ENCODE measurements around the gene AZU1.

Gene AZU1

DNA sequence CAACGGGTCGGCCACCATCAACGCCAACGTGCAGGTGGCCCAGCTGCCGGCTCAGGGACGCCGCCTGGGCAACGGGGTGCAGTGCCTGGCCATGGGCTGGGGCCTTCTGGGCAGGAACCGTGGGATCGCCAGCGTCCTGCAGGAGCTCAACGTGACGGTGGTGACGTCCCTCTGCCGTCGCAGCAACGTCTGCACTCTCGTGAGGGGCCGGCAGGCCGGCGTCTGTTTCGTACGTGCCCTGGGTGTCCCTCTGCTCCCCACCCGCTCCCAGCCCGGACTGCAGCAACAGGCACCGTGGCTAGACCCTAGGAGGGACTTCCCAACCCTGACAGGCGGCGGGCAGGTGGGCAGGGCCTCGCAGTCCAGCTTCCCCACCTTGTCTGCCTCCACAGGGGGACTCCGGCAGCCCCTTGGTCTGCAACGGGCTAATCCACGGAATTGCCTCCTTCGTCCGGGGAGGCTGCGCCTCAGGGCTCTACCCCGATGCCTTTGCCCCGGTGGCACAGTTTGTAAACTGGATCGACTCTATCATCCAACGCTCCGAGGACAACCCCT is 28.0 kb downstream of the AZU1 start:
- no peak for DNase-seq

DNA sequence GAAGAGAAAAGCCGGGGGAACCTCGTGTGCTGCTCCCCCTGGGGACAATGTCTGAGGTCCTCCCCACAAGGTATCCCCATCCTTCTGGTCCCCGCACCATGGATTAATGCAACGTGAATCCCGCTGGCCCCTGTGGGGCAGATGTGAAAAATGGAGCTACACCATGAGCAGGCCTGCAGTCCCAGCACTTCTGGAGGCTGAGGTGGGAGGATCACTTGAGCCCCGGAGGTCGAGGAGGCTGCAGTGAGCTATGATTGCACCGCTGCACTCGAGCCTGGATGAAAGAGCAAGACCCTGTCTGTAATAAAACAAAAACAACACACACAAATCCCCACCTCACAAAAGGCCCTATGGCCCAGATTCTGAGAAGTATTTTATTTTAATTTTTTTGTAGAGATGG is 30.6 kb downstream of the AZU1 start:
- DNase-seq, result no peak

DNA sequence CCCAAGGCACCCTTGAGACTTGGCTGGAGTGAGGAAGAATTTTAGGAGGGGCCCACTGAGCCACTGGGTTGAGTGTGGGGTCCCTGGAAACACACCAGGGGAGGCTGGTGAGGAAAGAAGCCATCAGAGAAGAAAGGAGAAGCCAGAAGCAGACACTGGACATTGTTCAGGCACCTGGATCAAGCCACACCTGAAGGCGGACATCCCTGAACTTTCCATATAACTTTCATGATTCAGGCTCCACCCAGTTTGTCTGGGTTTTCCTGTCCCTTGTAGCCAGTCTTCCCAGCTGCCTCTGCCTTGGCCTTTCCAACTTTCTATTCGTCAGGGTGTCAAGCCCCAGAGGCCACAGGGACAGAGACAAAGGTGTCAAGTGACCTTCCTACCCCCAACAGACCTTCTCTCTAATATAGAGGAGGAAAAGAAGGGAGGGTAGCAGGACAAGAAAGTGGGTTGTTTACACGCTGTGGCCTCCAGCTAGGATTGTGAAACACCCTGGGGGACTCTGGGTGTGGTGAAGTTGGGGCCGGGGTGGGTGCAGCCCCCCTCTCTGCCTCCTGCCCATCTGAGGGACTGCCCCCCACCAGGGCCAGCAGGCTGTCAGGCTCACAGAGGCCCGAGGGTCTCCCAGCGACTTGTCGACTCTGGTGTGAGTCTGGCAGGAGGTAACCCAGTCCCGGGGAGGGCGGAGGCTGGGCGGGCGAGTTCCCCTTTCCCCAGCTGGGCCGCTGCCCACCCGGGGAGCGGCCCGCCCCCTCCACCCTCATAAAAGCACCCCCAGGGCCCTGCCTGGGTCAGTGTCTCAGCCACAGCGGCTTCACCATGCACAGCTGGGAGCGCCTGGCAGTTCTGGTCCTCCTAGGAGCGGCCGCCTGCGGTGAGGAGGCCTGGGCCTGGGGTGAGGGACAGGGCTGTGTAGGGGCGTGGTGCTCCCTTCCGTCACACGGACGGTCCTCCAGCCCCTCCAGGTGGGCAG is 31.5 kb downstream of the AZU1 start, which contains the start of gene CFD:
Gene CFD (plus strand): TSS at position 797 of the 976 bp plus-strand sequence. CDS start 26 bp downstream, at position 823.
- DNase-seq, result no peak

DNA sequence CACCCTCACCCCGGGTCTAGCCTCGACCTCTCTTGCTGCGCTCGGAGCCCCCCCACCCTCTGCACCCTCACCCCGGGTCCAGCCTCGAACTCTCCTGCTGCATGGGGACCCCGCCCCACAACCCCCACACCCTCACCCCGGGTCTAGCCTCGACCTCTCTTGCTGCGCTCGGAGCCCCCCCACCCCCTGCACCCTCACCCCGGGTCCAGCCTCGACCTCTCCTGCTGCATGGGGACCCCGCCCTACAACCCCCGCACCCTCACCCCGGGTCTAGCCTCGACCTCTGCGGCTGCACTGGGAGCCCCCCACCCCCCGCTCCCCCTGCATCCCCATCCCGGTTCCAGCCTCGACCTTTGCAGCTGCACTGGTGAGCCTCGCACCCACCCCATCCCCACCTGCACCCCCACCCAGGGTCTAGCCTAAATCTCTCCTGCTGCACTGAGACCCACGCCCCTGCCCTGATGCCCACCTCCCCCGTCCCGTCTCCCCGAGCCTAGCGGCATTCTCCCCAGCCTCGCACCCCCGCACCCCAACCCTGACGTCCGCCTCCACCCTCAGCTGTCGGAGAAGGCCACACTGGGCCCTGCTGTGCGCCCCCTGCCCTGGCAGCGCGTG is 33.6 kb downstream of the AZU1 start:
- no peak for DNase-seq

DNA sequence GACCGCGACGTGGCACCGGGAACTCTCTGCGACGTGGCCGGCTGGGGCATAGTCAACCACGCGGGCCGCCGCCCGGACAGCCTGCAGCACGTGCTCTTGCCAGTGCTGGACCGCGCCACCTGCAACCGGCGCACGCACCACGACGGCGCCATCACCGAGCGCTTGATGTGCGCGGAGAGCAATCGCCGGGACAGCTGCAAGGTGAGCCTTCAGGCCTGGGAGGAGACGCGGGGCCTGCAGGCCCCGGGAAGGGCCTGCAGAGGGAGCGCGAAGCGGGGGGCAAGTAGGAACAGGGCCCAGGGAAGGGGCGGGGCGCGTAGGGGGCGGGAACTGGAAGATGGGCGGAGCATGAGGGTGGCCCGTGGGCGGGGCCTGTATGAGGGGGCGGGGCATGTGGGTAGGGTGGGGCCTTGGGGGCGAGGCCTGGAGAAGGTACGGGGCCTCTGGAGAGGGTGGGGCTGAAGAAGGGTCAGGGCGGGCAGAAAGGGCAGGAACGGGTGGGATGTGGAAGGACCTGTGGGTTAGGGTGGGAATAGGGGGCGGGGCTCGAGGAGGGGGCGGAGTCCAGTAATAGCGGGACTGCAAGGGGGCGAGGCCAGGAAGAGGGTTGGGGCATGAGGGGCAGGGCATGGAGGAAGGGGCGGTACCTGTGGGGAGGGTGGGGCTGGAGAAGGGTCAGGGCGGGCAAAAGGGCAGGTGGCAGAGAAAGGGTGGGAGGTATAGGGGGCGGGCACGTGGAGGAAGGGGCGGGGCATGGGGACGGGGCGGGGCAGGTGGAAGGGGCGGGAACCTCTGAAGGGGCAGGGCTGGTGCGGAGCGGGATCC is 34.3 kb downstream of the AZU1 start:
- peak; percentile 8 for DNase-seq

DNA sequence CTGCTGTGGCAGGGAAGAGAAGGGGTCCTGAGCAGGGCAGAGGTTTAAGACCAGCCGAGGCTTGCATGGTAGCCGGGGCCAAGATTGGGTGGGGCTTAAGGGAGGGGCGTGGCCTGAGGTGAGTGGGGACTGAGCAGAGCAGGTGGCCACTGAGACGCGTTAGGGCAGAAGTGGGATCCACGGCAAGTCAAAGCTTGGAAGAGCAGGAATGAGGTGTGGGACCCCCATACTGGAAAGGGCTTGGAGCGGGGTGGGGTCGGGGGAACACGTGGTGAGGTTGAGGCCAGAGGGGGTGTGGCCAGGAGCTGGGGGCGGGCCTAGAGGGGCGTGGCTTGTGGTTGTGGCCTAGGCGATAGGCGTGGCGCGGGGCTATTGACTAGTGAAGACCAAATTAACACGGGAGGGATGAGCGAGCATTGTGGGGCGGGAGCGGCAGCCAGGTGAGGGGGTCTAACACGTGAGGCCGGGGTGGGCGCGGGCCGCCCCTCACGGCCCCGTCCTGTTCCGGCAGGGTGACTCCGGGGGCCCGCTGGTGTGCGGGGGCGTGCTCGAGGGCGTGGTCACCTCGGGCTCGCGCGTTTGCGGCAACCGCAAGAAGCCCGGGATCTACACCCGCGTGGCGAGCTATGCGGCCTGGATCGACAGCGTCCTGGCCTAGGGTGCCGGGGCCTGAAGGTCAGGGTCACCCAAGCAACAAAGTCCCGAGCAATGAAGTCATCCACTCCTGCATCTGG is 35.1 kb downstream of the AZU1 start:
- DNase-seq, result no peak

DNA sequence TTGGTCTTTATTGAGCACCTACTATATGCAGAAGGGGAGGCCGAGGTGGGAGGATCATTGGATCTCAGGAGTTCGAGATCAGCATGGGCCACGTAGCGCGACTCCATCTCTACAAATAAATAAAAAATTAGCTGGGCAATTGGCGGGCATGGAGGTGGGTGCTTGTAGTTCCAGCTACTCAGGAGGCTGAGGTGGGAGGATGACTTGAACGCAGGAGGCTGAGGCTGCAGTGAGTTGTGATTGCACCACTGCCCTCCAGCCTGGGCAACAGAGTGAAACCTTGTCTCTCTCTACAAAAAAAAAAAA is 35.6 kb downstream of the AZU1 start:
- DNase-seq, result no peak

DNA sequence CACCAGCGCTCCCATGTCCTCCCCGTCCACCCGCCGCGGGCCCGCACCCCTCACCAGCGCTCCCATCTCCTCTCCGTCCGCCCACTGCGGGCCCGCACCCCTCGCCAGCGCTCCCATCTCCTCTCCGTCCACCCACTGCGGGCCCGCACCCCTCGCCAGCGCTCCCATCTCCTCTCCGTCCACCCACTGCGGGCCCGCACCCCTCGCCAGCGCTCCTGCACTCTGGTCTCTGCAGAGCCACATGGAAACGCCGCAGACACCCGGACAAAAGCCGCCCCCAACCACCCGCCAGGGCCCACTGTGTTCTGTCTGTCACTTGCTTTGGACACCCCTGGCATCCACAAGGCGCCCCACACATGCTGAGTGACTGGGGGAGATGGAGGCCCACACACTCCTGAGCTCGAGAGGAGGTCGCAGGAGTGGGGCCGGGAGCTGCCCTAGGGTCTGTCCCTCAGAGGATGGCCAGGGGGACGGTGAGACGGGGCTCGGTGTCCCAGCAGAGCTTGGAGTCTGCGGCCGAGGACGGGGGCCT is 39.2 kb downstream of the AZU1 start:
- no peak for DNase-seq

DNA sequence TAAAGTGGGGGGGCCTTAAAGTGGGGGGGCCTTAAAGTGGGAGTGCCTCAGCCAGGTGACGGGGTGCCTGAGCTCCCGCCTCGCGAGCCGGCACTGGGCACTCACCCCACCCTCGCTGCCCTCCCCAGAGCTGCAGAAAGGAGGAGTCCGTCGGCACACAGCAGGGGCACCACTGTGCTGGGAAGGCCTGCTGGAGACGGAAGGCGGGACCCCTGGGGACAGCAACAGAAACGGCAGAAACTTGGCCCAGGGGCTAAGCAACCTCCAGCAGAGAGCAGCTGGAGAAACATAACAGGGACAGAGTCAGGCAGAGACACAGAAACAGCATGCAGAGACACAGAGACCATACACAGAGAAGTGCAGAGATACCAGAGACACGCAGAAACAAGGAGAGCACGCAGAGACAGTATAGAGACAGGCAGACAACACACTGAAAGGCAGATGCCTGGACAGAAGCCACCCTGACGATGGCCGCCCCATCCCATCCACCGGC is 39.7 kb downstream of the AZU1 start:
- DNase-seq, result no peak

DNA sequence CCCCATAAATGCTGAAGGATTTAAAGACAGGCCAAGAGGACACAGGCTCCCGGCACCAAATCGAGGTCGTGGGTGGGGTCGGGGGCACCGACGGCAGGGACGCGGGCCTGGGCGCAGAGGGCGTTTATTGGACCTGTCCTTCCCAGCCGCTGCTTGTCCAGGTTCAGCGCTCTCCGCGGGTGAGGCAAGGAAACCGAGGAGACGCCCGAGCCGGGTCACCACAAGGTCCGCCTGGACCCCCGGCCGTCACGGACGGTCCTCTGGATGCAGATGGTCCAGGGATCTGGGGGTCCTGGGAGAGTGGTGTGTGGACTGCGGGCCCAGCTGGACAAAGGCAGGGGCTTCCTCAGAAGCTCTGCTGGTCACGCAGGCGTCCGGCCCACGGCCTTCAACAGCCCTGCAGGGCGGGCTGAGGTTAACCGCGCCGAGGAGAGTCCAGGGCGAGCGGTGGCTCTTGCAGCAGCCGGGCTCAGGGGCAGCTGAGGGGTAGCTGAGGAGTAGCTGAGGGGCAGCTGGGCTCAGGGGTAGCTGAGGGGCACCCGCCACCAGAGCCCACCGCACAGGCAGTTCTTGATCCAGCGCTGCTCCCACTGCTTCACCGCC is 40.3 kb downstream of the AZU1 start:
- no peak for DNase-seq

DNA sequence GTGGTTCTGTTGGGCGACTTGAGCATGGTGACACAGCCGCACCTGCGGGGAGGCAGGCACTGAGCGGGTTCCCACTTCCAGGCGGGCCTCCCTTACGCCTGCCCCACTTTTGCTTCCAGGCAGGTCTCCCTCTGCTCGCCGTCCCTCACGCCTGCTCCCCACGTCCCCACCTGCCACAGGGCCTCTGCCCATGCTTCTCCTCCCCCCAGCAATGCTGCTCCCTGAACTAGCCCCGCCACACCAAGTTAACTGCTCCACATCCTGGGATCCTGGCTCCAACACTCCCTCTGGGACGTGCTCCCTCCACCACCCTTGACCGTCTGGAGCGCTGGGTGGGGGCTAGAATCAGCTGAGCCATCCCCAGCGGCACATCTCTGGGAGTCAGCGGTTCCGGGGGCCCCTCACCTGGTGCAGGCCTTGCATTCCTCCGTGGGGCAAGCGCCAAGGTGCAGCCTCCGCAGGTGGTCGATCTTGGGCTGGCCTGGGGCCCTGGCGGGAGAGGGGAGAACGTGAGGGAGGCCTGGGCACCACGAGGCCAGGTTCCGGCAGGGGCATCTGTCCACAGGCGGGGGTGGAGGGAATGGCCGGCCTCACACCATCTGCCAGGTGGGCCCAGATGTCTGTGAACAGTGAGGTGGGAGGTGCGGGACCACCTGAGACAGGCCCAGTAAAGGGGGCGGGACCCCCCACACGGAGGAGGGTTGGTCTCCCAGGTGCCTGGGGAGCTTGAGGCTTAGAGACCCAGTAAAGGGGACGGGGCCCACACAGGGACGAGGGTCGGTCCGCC is 41.0 kb downstream of the AZU1 start:
- no peak for DNase-seq

DNA sequence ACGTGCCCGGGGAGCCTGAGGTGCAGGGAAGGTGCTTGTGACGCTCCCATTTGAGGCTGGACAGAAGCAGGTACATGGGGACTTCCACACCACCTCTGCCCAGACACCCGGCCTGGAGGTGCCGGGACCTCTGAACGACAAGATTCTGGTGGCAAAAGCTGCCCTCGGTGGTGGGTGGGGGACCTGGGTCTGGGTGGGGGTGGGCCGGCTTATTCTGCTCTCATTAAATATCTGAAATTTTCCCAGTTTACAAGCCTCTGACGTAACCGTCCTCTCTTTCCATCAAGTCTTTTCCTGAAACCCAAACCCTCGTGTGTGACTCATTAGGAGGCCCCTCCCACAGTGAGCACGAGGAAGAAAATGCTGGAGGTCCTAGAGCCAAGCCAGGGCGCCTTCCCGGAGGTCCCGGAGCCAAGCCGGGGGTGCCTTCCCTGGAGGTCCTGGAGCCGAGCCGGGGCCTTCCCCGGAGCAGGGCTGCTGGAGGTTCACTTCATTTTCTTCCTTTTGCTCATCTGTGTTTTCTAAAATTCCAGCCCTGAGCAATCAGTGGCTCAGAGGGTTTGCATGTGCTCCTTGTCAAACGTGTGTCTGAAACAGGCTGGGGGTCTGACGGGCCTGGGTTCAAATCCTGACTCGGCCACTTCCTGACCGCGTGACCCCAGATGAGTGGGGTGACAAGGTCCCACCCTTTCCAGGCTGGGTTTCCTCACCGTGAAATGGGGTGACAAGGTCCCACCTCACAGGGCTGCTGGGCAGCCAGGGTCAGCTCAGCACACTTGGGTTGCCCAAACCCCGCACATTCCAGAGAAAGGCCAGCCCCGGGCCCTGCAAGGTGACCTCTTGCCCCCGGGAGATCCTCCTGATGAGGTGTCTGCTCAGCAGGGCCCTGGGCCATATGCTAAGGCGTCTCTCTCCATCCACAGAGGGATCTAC is 41.9 kb downstream of the AZU1 start:
- DNase-seq, result no peak

DNA sequence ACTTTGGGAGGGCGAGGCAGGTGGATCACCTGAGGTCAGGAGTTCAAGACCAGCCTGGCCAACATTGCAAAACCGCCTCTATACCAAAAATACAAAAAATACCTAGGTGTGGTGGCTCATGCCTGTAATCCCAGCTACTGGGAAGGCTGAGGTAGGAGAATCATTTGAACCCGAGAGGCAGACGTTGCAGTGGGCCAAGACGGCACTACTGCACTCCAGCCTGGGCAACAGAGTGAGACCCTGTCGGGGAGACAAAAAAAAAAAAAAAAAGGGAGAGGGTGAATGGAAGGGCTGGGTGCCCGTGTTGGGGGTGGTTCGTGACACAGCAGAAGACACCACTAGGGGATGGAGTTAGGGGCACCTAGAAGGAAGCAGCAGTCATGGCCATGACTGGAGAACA is 42.7 kb downstream of the AZU1 start:
- no peak for DNase-seq

DNA sequence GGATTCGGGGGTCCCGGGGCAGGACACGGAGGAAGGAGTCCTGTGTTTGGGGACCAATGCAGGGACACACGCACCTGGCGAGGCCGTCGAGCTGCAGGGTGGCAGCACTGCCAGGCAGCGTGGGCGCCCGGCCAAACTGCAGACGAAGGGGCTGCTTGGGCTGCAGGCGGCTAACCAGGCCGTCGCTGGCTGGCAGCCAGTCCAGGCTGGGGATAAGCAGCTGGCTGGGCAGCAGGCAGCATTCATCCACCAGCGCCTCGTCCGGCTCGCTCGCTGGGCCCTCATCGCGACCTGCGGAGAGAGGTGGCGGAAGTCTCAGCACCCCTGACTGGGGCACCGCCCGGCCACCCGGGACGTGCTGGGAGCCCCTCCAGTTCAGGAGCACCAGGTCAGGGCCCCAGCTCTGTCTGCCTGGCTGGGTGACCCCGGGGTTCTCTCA is 43.3 kb downstream of the AZU1 start:
- DNase-seq, result no peak

DNA sequence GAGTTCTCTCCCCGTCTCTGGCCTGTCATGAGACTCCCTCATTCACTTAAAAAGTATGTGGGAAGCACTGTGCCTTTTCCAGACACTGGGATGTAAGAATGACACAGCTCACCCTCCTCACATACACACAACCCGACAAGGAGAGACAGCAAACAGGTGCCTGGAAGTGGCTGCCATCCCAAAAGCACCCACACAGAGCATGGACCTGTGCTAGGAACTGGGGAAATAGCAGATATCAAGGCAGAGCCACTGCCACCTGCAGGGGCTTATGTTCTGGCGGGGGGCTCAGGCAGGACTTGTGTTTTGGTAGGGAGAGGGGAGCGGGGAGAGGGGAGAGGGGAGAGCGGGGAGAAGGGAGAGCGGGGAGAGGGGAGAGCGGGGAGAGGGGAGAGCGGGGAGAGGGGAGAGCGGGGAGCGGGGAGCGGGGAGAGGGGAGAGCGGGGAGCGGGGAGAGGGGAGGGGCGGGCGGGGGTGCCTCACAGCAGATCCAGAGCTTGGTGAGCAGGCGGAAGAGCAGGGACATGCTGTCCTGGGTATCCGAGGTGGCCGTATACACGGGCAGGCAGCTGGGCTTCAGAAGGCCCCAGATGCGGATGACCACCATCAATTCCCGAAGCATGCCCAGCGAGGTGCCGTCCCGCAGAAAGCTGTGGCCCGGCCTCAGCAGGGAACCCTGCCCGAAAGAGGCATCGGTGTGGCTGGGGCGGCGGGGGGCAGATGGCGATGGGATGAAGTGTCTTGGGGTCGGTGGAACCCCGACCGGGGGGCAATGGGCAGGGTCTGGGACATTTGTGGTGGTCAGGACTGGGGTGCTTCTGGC is 44.0 kb downstream of the AZU1 start:
- DNase-seq, result no peak

DNA sequence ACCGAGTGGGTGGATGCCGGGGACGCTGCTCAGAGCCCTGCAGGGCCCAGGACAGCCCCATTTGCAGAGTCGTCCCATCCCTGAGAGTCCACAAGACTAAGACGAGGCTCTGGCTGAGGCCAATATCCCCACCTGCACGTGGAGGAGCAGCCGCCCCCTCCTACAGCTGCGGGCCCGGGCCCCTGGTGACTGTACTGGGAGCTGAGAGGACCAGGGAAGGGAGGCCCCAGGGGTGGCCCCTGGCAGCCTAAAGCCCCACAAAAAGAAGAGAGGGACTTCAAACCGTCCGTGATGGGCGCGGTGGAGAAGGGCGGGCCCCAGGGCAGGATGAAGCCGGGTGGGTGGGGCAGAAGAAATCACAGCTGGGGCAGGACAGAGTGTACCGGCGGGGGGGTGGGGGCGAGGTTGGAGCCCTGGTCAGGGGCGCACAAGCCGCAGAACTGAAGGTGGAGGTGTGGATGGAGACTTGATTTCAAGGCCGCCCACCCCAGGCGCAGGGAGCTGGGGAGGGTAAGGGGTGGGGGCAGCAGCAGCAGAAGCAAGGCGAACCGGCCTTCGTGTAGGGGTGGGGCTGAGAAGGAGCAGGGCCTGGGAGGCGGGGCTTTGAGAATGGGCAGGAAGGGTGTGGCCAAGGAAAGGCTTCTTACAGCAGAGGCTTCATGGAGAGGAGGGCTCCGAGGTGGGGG is 44.8 kb downstream of the AZU1 start:
- no peak for DNase-seq

DNA sequence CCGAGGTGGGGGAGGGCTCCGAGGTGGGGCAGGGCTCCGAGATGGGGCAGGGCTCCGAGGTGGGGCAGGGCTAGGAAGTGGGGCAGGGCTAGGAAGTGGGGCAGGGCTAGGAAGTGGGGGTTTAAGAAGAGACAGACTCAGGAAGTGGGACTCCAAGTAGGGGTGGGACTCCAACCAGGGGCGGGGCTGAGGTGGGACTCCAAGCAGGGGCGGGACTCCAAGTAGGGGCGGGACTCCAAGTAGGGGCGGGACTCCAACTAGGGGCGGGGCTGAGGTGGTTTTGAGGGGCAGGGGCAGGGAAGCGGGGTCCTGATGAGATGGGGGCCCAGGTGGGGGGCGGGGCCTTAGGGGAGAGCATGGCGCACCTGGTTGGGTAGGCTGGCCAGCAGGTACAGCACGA is 45.4 kb downstream of the AZU1 start:
- no peak for DNase-seq

DNA sequence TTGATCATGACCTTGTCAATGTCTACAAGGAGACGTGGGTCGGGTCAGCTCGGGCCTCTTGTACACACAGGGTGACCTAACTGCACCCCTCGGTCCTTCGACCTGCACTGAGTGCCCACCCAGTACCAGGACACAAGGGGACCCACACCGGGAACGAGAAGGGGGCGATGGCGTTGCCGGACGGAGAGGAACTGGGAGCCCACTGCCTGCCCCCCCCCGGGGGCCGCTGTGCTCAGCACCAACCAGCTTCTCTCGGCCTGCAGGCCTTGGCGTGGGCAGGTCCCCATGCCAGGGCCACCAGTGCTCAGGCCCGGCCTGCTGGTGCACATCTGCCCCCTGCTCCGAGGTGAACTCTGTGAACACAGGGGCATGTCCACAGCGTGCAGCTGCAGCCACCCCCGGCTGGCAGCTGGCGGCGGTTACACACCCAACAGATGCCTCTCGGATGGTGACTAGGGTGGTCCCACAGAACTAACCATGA is 46.0 kb downstream of the AZU1 start:
- DNase-seq, result no peak

Data from NCI-H748 treated with DMSO at 0.1 percent for 48 hours (cell line).